ENCODE results near the gene TAS1R3.

TAS1R3 gene

GRCh38 chr1:1332031-1332755 lies 1.1 kb downstream of the TAS1R3 start:
- Histone ChIP-seq H3F3A (ENCODE audit: insufficient read depth) (no peaks in the 10 kb centered on the region), H3K27me3 (ENCODE audit: low read length) (no peaks in the 10 kb centered on the region), H3K4me2 (ENCODE audit: low read depth, low read length, poor library complexity, severe bottlenecking) (no peak overlapping the region), H3K9me3 (ENCODE audit: insufficient read depth, low read length) (no peaks in the 10 kb centered on the region), H3K27ac (ENCODE audit: low read depth, low read length) (no peak overlapping the region), H3K9ac (ENCODE audit: low read length) (no peak overlapping the region), H3K79me2 (ENCODE audit: insufficient read depth, low read length) (no peaks in the 10 kb centered on the region), H3K9me2 (replicated peaks; ENCODE audit: insufficient read depth, low read length) (no peaks in the 10 kb centered on the region), H4K20me1 (ENCODE audit: low read depth, low read length) (no peaks in the 10 kb centered on the region), H2AFZ (ENCODE audit: low read depth, low read length, severe bottlenecking) (no peak overlapping the region), H3K36me3 (ENCODE audit: low read length) (no peaks in the 10 kb centered on the region), H3K4me3 (ENCODE audit: insufficient read depth, low read length, poor library complexity, severe bottlenecking) (no peak overlapping the region)
- TF ChIP-seq CTCF (IDR thresholded peaks at IDR 0.05; ENCODE audit: insufficient read depth, low read length, poor library complexity, severe bottlenecking) = no peak
- TF ChIP-seq EZH2phosphoT487 (conservative IDR thresholded peaks at IDR 0.05; ENCODE audit: low read length) = no peak

- no peak overlapping the region for H3K9ac ChIP-seq (ENCODE audit: low read length)
- no peaks in the 10 kb centered on the region for H3F3A ChIP-seq (ENCODE audit: insufficient read depth)
- H3K4me3 ChIP-seq (ENCODE audit: insufficient read depth, low read length, poor library complexity, severe bottlenecking) = no peak overlapping the region
- H3K9me3 ChIP-seq (ENCODE audit: insufficient read depth, low read length) = no peaks in the 10 kb centered on the region
- H3K36me3 ChIP-seq (ENCODE audit: low read length) = no peaks in the 10 kb centered on the region
- H3K79me2 ChIP-seq (ENCODE audit: insufficient read depth, low read length) = no peaks in the 10 kb centered on the region
- H2AFZ ChIP-seq (ENCODE audit: low read depth, low read length, severe bottlenecking) = no peak overlapping the region
- no peak for TF ChIP-seq EZH2phosphoT487 (conservative IDR thresholded peaks at IDR 0.05; ENCODE audit: low read length)
- no peak for TF ChIP-seq CTCF (IDR thresholded peaks at IDR 0.05; ENCODE audit: insufficient read depth, low read length, poor library complexity, severe bottlenecking)
- H3K27ac ChIP-seq (ENCODE audit: low read depth, low read length) = no peak overlapping the region
- H3K27me3 ChIP-seq (ENCODE audit: low read length) = no peaks in the 10 kb centered on the region
- no peaks in the 10 kb centered on the region for H3K9me2 ChIP-seq (replicated peaks; ENCODE audit: insufficient read depth, low read length)
- no peaks in the 10 kb centered on the region for H4K20me1 ChIP-seq (ENCODE audit: low read depth, low read length)
- no peak overlapping the region for H3K4me2 ChIP-seq (ENCODE audit: low read depth, low read length, poor library complexity, severe bottlenecking)
These were observed 1.8 kb downstream of the TAS1R3 start for GRCh38 chr1:1332774-1333480.

- Histone ChIP-seq H3K36me3 (ENCODE audit: low read length) (no peaks in the 10 kb centered on the region), H3K27ac (ENCODE audit: low read depth, low read length) (no peak overlapping the region), H3K79me2 (ENCODE audit: insufficient read depth, low read length) (no peaks in the 10 kb centered on the region), H3K9me2 (replicated peaks; ENCODE audit: insufficient read depth, low read length) (no peaks in the 10 kb centered on the region), H3F3A (ENCODE audit: insufficient read depth) (no peaks in the 10 kb centered on the region), H3K4me3 (ENCODE audit: insufficient read depth, low read length, poor library complexity, severe bottlenecking) (no peak overlapping the region), H2AFZ (ENCODE audit: low read depth, low read length, severe bottlenecking) (no peak overlapping the region), H4K20me1 (ENCODE audit: low read depth, low read length) (no peaks in the 10 kb centered on the region), H3K9me3 (ENCODE audit: insufficient read depth, low read length) (no peaks in the 10 kb centered on the region), H3K4me2 (ENCODE audit: low read depth, low read length, poor library complexity, severe bottlenecking) (no peak overlapping the region), H3K9ac (ENCODE audit: low read length) (no peak overlapping the region), H3K27me3 (ENCODE audit: low read length) (no peaks in the 10 kb centered on the region)
- TF ChIP-seq CTCF (IDR thresholded peaks at IDR 0.05; ENCODE audit: insufficient read depth, low read length, poor library complexity, severe bottlenecking) (no peak), EZH2phosphoT487 (conservative IDR thresholded peaks at IDR 0.05; ENCODE audit: low read length) (no peak)
These were observed 2.6 kb downstream of the TAS1R3 start for GRCh38 chr1:1333551-1334241.

Data from SU-DHL-6 (cell line).